CD4-positive, alpha-beta T cell treated with Interleukin-1 beta for 1 hour (primary cell): ENCODE data around the gene STK33.
"Not testable (repeated sequence)": the region's sequence is repeated elsewhere in the genome, so short reads cannot be mapped to it uniquely, and the experiment has no call there.

ENCODE experiments used
- DNase-seq, 2 donors: peaks; one replicate each; pipeline ENCODE4 v3.0.0-alpha.2; 2020 to 2022

The STK33 gene

DNA sequence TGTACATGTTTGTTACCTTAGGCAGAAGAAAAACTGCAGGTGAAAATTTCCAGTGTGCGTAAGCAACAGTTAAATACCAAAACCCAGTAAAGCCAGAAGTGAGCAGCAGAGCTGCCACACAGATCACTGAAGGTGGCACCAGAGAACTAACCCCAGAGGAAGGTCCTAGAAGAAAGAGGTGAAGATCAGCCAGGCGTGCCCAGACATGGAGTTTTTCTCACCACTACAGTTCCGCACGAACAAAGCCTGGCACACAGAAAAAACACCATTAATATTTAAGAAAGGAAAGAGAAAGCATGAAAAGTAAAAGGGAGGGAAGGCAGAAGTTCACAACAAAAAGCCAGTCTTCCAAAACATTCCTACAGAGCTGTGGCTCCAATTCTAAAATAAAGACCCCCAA, 60.7 kb downstream of the STK33 start:
- DNase-seq: peak in 1 of 2 donors; percentile 6

DNA sequence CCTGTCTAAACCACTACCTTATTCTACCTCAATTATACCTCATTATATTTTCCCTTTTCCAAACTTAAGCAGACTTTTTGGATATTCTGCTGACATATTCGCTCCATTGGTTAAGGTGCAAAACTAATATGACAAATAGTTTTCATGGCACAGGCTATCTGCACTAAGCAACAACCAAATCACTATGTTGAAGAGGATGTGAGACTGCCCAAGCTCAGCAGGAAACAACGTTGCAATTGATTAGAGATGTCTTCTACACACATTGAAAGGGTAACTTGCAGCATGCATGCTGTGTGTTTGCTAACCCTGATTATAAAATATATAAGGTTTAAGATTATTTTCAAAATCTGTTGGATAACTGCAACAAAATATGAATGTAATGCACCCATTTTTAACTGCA, 61.6 kb downstream of the STK33 start:
- DNase-seq: no peak

DNA sequence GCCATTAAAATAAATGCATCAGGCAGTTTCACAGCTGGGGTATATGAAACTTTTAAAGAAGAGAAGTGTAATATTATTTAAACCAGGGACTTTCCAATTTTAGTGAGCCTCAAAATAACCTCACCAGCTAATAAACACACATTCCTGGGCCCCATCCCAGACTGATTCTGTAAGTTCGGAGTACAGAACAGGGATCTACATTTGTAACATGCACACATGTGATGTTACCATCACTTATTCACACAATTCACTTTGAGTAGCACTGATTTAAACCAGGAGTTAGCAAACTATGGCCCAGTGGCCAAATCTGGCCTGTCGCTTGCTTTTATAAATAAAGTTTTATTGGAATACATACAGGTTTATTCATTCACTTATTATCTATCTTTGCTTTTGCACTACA, 62.0 kb downstream of the STK33 start:
- no peak for DNase-seq

DNA sequence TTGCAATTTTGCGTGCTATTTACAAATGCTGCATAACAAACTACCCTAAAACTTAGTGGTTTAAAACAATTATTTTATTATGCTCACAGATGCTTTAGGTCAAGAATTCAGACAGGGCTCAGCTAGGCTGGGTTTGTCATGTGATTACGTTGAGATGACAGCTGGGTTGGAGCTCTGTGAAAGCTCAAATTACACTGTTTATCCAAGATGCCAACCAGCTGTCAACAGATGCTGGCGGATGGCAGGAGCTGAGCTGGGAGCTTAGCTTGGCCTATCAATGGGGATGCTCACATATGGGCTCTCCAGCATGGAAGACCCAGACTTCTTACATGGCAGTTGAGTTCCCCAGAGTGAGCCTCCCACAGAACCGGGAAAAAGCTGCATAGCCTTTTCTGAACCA, 62.7 kb downstream of the STK33 start:
- DNase-seq: no peak

DNA sequence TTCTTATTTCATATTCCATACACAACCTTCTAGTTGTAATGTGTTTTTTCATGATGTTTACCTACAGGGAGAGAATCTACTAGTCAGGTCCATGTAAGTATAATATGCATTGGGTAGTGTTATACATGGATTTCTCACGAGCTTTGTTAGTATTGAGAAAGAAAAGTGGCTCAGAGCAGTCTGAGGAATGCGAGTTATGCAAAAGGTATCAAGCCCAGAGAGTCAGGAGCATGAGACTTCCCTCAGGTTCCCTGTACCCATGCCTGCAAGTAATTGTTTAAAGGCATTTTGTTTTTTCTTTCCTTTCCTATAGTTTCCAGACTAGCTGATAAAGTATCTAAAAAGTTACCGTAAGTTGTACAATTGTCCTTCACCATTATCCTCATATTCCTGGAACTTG, 66.1 kb downstream of the STK33 start:
- DNase-seq: no peak

DNA sequence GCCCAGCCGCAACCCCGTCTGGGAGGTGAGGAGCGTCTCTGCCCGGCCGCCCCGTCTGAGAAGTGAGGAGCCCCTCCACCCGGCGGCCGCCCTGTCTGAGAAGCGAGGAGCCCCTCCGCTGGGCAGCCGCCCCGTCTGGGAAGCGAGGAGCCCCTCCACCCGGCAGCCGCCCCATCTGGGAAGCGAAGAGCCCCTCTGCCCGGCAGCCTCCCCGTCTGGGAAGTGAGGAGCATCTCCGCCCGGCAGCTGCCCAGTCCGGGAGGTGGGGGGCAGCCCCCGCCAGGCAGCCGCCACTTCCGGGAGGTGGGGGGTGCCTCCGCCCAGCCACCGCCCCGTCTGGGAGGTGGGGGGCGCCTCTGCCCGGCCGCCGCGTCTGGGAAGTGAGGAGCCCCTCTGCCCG, 70.6 kb downstream of the STK33 start:
- no peak for DNase-seq

DNA sequence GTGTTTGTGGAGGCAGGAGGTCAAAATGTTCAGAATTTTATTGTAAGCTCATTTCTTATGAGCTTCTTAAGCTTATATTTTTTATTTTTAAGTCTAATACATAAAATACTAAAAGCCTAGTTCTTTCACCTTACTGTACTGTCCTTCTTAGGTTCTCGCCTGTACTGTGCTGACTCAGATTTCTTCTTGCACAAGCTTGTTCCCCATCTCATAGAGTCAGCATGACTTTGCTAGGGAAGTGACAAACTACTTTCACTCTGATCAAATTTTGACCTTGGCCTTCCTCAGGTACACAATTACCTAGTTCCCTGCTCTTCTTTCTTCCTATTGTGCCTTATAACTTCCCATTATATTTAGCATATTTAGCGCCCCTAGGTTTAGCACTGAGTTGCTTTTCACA, 81.5 kb downstream of the STK33 start:
- DNase-seq: no peak

DNA sequence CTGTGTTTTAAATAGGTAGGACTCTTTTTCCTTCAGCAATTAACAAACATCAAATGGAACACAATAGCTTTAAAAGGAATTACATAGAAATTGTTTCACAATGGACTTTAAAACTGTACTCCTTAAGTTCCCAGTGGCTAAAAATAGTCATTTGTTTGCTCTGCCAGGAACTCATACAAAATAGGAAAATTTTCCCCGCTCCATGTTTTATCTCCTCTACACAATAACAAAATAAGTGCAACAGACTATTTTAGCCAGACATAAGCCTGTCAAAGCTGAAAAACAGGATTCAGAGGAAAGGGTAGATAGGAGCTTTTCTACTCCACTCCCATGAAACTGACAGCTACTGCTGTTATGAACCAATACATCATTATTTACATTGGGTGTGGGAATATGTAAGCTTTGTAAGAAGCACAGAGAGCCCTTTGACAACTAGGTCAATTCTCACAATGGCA, 90.1 kb downstream of the STK33 start:
- no peak for DNase-seq

DNA sequence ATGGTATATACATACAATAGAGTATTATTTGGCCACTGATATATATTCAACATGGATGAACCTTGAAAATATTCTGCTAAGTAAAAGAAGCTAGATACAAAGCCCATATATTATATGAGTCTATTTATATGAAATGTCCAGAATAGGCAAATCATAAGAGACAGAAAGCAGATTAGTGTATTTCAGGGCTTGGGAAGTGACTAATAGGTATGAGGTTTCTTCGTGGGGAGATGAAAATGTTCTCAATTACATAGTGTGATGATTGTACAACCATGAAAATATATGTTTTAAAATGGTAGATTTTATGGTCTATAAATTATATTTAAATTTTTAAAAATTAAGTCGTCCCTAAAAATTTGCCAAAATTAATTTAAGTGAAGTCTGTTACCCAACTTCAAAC, 92.2 kb downstream of the STK33 start:
- DNase-seq: no peak

DNA sequence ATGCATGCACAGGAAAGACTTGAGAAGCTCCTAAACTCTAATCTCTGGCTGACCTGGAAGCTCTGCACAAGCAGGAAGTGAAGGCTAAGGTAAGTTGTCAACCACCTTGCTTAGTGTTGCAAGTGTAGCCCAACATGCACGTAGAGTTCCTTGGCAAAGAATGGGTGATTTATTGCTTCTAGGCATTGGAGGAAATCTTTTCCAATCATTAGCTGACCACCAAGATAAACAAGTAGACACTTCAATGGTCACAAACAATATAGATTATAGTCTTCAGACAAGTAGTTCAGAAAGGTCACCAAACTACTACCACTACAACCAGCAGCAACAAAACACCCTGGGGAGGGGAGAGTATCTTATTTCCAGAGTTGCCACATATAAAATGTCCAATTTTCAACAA, 105.6 kb downstream of the STK33 start:
- DNase-seq: no peak

DNA sequence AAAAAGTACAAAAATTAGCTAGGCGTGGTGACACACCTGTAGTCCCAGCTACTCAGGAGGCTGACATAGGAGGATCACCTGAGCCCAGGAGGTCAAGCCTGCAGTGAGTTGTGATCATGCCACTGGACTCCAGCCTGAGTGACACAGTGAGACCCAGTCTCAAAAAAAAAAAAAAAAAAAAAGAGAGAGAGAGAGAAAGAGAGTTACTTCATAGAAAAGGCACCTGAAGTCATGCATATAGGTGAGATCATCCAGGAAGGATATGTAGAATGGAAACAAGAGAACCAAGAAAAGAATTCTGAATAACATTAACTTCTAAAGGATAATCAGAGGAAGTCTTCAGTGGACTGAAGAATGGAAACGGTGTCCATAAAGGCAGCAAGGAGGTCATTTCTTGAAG, 106.8 kb downstream of the STK33 start:
- DNase-seq: no peak

DNA sequence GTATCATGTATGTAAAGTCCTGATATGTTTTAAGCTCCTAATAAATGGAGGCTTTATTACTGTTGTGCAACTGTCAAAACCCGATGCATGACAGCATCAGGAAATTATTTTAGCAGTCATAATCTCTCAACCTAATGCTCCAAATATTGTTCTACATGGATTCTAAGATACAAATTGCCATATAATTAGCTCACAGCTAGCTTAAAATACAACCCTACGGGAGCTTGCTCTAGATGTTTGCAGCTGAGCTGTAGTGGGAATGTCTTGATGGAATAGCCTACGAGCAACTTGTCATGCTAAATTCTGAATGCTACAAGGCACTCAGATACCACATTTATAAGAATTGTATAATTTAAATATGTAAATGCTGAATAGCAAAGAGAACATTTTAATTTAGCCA, 109.8 kb downstream of the STK33 start:
- no peak for DNase-seq

DNA sequence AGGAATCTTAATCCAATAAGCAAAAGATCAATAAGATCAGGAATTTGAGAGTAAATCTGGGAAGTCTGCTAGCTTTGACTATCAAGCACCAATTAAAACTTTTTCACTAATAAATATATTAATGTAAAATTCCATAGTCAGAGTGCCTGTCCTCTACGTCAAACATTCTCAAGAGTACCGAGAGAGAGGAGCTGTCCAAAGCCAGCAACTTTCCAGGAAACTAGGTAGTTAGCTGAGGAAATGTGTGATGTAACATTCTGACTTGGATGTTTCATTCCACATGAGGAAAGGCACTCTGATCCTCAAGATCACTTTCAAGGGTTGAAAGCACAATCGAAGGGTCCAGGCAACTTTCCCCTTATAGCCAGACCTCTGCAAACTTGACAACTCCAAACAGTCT, 113.2 kb downstream of the STK33 start:
- DNase-seq: no peak

DNA sequence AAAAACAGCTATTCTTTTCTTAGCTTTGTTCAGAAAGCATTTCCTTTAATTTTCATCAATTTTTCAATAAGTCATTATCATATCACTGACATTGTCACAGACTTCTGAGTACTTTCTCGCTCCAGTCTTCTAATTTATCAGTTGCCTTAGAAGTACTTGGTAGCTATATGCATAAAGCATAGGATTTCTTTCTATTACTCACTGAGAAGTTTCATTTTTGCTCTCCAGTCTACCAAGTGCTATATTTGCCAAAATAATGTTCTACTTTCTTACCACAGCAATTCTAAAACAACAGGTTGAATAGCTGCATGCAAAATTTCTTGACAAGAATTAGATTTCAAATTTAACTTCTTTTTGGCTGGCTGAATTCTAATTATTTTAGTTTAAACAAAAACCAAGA, 116.3 kb downstream of the STK33 start:
- DNase-seq: no peak

DNA sequence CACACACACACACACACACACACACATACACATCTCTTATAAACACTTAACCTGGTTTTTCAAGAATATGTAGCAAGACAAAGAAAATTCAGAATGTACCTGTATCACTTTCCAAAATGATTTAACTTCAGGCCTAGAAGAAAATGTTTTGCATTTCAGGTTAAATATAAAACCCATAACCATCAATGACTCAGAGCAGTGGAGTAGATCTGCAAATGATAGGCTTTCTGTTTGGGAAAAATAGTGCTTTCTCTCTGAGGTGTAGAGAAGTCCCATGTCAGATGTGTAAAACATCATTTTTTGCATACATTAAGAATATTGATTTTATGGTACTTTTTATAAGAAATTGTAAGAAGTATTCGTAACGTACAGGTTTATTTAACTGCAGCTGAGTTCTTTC, 116.9 kb downstream of the STK33 start:
- no peak for DNase-seq

DNA sequence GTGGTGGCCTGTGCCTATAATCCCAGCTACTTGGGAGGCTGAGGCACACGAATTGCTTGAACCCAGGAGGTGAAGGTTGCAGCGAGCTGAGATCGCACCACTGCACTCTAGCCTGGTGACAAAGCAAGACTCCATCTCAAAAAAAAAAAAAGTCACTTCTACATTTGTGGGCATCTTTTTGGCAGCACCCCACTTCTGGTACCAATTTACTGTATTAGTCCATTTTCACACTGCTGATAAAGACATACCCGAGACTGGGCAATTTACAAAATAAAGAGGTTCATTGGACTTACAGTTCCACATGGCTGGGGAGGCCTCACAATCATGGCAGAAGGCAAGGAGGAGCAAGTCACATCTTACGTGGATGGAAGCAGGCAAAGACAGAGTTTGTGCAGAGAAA, 126.2 kb downstream of the STK33 start:
- not testable (repeated sequence) for DNase-seq

DNA sequence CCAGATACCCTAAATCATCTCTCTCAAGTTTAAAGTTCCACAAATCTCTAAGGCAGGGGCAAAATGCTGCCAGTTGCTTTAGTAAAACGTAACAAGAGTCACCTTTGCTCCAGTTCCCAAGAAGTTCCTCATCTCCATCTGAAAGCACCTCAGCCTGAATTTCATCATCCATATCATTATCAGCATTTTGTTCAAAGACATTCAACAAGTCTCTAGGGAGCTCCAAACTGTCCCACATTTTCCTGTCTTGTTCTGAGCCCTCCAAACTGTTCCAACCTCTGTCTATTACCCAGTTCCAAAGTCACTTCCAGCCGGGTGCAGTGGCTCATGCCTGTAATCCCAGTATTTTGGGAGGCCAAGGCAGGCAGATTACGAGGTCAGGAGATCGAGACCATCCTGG, 126.7 kb downstream of the STK33 start:
- not testable (repeated sequence) for DNase-seq

DNA sequence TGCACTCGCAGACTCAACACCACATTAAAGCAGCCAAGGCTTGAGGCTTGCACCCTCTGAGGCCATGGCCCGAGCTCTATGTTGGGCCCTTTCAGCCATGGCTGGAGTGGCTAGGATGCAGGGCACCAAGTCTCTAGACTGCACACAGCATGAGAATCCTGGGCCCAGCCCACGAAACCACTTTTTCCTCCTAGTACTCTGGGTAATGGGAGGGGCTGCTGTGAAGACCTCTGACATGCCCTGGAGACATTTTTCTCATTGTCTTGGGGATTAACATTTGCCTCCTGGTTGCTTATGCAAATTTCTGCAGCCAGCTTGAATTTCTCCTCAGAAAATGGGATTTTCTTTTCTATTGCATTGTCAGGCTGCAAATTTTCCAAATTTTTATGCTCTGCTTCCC, 127.1 kb downstream of the STK33 start:
- not testable (repeated sequence) for DNase-seq

DNA sequence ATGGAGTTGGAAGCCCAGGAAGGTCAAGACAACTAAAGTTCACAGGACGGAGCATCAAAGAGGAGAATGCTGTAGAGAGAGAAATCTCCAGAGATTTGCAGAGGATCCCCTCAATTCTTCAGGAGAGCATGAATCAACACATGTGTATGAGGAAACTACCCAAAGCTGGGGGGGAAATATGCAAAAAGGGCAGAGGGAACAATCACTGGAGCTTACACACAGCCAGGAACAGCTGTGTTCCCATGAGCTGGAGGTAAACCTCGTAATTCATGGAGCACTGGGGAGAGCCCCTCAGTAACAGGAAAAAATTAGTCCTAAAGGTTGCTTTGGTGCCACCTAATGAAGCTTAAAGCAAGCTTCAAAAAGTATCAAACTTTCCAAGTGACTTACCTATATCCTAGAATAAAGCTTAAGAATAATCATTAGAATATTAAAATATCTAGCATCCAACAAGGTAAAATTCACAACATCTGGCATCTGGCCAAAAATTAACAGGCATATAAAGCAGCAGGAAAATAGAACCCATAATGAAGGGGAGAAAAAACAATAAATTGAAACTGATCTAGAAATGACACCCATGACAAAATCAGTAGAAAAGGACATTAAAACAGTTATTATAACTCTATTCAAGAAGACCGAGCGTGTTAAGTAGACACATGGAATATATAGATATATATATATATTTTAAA, 134.2 kb downstream of the STK33 start:
- DNase-seq: no peak

DNA sequence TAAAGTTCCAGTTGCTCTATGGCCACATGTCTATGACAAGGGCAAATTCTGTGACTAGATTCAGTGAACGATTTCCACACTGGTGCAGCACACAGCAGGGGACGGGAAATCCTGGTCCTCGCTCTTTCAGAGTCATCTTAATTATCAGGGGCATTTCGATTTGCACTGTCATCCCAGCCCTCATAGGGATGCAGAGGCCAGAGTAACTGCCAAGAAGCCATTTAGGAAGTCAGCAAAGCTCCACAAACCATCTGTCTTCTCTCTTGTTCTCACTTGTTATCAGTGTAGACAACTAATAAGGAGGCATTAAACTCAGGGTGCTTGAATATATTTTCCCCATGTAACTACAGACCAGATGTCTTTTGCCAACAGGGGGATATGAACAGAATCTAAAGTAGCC, 151.7 kb downstream of the STK33 start:
- DNase-seq: no peak

DNA sequence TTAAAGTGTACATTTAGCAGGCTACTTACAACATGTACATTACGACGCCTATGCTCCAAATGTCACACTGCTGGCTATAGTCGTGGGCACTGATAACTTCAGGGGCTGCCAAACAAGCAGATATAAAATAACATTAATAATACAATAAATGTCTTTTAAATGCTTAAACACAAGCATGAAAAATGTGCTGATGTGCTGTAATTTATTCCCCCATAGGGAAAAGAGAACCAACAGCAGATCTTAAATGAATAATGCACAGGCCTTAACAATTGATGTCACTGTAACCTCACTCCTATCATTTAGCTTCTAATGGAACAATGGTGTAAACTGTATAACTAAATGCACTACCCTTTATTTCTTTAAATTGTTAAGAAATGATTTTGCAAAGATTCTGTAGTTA, 153.4 kb downstream of the STK33 start:
- DNase-seq: no peak

DNA sequence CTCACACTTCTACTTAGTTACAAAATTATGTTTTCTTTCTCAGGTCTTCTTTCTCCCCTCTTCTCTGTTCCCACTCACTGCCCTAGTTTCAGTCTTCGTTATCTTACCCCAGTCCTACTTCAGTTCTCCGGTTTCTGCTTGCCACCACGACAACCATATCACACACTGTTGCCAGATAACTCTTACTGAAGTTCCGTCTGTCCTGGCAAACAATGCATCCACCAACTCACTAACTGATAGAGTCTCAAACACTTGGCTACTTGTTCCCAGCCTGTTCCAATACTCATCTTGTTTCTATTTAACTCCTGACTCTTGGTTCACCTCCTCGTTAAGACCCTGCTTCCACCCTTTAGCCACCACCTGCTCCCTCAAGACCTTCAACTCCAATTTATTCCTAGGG, 164.5 kb downstream of the STK33 start:
- DNase-seq: no peak

DNA sequence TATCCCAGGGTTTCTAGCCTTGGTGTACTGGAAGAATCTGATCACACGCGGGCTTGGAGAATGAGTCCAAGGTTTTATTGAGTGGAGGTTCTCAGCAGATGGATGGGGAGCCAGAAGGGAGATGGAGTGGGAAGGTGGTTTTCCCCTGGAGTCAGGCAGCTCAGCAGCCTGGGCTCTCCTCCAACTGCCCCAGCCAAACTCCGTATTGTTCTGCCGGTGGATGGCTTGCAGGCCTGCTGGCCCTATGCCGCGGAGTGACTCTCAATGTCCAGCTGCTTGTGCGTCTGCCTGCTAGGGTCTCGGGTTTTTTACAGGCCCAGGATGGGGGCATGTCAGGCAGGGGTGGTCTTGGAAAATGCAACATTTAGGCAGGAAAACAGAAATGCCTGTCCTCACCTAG, 168.0 kb downstream of the STK33 start:
- no peak for DNase-seq

DNA sequence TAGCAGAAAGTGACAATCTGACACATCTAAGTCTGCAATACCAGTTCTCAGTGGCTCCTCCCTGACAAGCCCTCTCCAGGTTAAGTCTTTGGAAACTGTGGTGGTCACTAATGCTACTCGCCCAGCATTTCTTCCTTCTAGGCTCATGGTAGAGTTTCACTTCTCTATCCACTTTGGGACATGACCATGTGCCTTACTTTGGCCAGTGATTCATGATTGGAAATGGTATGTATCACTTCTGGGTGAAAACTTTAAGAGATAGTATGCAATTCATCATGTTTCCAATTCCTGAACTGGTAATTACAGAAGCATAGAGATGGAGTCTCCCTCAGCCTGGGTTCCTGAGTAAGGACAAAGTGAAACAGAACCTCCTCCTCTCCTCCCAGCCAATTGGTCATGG, 178.8 kb downstream of the STK33 start:
- no peak for DNase-seq

DNA sequence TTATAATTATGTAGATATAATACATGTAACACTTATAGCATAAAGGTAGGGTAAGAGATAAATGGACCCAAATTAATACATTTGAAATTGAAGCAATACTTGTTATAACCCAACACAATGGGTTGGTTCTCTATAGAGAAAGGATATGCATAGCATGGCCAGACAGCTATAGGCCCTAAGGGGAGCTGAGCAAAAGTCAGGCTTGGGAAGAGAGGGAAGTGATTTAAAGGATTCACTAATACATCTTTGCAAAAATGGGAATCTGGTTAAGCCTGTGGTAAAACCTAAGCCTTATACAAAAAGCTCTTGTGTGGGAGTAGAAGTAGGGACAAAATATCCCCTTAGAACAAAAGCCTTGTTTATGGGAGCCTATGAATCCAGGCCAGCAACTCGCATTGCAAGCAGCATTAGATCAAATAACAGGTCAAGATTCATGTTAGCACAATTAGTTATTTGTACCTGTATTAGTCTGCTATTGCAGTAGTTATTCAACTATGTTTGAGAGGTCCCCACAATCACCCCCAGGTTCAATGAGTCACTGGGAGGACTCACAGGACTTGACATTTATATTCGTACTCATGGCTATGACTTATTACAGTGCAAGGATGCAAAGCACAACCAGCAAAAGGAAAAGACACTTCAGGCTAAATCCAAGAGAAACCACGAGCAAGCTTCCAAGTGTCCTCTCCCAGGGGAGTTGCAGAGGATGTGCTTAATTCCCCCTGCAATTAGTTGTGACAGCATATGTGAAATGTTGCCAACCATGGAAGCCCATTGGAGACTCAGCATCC, 185.7 kb downstream of the STK33 start:
- no peak for DNase-seq
